ENCODE measurements around the gene CDK14.

CDK14 gene

GRCh38 chr7:91180746-91181145, 584.6 kb downstream of the CDK14 start:
- no peak for DNase-seq

GRCh38 chr7:91181949-91182348, 585.8 kb downstream of the CDK14 start:
- no peak for DNase-seq

GRCh38 chr7:91182819-91183764, 587.0 kb downstream of the CDK14 start:
- no peak for DNase-seq

- DNase-seq = no peak
Observed at GRCh38 chr7:91185771-91186170, 589.6 kb downstream of the CDK14 start.

- no peak for DNase-seq
Observed at GRCh38 chr7:91187061-91187460, 590.9 kb downstream of the CDK14 start.

- DNase-seq = no peak
Observed at GRCh38 chr7:91191771-91192170, 595.6 kb downstream of the CDK14 start.

- no peak for DNase-seq
Observed at GRCh38 chr7:91193141-91193540, 597.0 kb downstream of the CDK14 start.

GRCh38 chr7:91194841-91195240, 598.7 kb downstream of the CDK14 start:
- DNase-seq = no peak

GRCh38 chr7:91196058-91196457, 599.9 kb downstream of the CDK14 start:
- no peak for DNase-seq

- DNase-seq = no peak
Observed at GRCh38 chr7:91198371-91198770, 602.2 kb downstream of the CDK14 start.

GRCh38 chr7:91199601-91200000, 603.5 kb downstream of the CDK14 start:
- DNase-seq = no peak

GRCh38 chr7:91201442-91202113, 605.5 kb downstream of the CDK14 start:
- DNase-seq = no peak

GRCh38 chr7:91206361-91206960, 610.3 kb downstream of the CDK14 start:
- no peak for DNase-seq

GRCh38 chr7:91212582-91212981, 616.5 kb downstream of the CDK14 start:
- no peak for DNase-seq

- no peak for DNase-seq
Observed at GRCh38 chr7:91226411-91226810, 630.3 kb downstream of the CDK14 start.

GRCh38 chr7:91228327-91228726, 632.2 kb downstream of the CDK14 start:
- DNase-seq = no peak

GRCh38 chr7:91228927-91229558, 632.9 kb downstream of the CDK14 start:
- no peak for DNase-seq

GRCh38 chr7:91230100-91230499, 634.0 kb downstream of the CDK14 start:
- DNase-seq = no peak

GRCh38 chr7:91230503-91230902, 634.4 kb downstream of the CDK14 start:
- no peak for DNase-seq

- no peak for DNase-seq
Observed at GRCh38 chr7:91233212-91233611, 637.1 kb downstream of the CDK14 start.

- no peak for DNase-seq
Observed at GRCh38 chr7:91235211-91235832, 639.2 kb downstream of the CDK14 start.

- no peak for DNase-seq
Observed at GRCh38 chr7:91239171-91239604, 643.1 kb downstream of the CDK14 start.

- no peak for DNase-seq
Observed at GRCh38 chr7:91239772-91240171, 643.7 kb downstream of the CDK14 start.
